ENCODE results near the gene MGAT4C.
"Not testable (repeated sequence)": the region's sequence is repeated elsewhere in the genome, so short reads cannot be mapped to it uniquely, and the experiment has no call there.

MGAT4C gene

DNA sequence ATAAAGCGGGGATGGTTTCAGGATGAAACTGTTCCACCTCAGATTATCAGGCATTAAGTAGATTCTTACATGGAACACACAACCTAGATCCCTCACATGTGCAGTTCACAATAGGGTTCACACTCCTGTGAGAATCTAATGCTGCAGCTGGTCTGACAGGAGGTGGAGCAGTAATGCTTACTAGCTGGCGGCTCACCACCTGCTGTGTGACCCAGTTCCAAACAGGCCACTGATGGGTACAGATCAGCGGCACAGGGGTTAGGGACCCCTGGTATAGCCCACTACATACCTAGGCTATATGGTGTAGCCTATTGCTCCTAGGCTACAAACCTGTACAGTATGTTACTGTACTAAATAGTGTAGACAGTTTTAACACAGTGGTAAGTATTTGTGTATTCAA, 129.3 kb downstream of the MGAT4C start:
- DNase-seq (ENCODE audit: low spot score), result not testable (repeated sequence)

DNA sequence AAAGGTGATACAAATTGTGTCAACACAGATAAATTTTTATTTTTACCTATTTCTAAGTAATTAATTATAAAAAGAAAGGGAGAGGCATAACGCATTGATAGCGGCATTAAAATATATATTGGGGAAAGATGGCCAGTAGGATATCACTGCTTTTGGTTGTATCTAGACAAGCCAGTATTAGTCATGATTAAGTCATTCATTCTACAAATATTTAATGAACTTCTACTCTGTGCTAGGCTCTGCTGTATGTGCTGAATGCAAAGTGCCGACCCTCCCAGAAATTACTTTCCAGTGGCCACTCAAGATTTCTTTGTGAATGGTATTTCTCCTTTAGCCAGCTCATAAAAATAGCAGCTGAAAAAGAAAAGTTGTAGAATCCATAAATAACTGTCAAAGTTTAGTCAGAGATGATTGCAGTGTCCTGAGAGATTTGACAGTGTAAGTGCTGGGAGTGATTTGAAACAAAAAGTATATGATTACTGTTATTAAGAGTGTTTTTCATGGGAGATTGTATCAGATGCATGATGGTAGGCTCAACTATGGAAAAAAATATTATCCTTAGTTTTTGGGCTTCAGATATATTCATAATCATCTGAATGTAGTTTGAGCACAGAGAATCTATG, 133.2 kb downstream of the MGAT4C start:
- no peak for DNase-seq (ENCODE audit: low spot score)

DNA sequence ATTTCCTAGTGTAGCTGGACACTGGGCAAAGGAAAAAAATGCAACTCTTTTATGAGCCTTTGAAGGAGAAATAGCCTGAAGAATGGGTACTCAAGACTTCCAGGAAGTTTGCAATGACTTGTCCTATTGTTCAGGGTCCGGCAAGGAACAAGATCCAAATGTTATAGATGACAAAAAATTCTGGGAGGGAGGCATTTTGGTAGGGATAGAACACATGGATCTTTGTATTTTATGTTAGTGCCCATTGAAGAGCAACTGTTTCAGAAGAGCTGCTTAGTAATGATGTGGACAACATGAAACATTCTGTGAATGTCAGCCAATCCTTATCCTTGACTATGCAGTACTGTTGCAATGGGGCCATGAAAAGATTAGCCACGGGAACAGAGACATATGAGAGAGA, 138.0 kb downstream of the MGAT4C start:
- DNase-seq (ENCODE audit: low spot score), result no peak

DNA sequence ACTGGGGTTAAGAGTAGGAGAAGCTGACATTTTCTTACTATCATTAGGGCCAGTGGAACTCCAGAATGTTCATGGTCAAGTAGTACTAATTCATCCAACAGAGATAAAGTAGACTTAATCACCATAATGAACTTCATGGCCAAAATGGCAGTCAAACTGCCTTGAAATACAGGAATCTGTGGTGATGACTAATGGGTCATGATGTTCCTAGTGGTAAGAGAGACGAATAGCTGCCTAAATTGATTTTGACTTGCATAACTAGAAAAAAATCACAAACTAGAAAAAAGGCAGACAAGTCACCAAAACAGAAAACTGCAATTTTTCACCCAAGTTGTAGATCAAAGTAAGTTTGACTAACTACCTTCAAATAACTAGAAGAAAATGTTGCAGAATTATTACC, 138.5 kb downstream of the MGAT4C start:
- DNase-seq (ENCODE audit: low spot score), result no peak

DNA sequence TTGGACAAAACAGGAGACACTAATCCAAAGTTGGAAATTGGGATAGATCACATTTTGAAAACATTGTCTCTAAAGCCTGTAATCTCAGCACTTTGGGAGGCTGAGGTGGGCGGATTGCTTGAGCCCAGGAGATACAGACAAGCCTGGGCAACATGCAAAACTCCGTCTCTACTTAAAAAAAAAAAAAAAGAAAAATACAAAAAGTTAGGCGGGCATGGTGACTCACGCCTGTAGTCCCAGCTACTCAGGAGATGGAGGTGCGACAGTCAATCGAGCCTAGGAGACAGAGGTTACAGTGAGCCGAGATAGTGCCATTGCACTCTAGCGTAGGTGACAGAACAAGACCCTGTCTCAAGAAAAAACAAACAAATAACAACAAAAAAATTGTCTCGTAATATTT, 152.1 kb downstream of the MGAT4C start:
- no peak for DNase-seq (ENCODE audit: low spot score)

DNA sequence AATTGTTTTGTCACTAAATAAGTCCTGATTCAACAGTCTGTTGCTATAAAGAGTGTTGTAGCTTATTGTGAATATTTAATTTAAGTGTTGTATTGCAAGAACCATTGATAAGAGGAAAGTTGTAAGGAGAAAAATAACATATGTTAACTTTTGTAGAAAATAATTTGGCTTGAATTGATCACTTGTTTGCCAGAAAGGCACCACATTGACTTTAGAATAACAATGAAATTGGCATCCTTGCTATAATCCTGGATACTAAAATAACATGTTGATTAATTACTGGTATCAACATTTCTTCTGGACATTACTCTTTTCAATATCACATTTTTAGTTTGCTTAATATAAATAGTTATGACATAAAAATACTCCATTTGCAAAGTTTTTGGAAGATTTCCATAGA, 159.0 kb downstream of the MGAT4C start:
- DNase-seq (ENCODE audit: low spot score), result no peak

DNA sequence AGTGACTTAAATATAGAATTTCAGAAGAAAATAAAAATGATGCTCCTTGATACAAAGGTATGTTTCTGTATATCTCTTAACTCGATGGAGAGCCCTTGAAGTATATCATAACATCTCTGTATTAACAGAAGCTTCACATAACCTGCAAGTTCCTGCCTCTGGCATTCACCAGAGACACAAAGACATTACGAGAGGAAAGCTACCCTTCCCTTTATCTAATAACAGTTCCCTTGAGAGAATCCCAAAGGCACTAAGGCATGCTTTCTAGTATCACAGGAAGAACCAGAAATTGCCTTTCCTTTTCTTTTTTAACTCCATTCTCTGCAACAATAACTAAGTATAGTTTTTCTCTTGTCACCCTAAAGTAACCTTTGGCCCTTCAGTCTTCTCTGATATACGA, 164.5 kb downstream of the MGAT4C start:
- no peak for DNase-seq (ENCODE audit: low spot score)

DNA sequence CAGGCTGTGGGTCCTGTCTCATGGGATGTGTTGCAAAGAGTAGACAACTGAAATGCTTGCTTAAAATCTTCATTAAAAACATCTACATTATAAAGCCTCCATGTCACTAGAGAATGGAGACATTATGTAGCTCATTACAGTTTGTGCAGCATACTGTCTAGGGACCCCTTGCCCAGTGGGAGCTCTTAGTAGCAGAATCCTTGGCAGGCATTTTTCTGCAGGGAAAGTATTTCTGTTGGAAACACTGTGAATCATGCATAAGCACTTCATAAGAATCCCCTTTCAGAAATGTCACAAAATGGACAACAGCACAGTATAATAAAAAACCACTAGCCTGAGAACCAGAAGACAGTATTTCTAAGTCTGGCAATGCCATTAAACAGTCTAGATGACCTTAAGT, 174.3 kb downstream of the MGAT4C start:
- no peak for DNase-seq (ENCODE audit: low spot score)

DNA sequence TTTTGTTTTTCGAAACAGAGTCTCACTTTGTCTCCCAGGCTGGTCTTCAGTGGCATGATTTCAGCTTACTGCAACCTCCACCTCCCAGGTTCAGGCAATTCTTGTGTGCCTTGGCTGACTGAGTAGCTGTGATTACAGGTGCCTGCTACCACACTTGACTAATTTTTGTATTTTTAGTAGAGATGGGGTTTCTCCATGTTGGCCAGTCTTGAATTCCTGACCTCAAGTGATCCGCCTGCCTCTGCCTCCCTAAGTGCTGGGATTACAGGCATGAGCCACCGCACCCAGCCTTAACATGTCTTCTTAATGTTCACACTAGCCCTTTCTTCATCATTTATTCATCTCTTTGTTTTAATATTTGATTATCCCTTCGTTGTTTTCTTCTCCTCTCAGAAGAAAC, 197.1 kb downstream of the MGAT4C start:
- DNase-seq (ENCODE audit: low spot score), result not testable (repeated sequence)

DNA sequence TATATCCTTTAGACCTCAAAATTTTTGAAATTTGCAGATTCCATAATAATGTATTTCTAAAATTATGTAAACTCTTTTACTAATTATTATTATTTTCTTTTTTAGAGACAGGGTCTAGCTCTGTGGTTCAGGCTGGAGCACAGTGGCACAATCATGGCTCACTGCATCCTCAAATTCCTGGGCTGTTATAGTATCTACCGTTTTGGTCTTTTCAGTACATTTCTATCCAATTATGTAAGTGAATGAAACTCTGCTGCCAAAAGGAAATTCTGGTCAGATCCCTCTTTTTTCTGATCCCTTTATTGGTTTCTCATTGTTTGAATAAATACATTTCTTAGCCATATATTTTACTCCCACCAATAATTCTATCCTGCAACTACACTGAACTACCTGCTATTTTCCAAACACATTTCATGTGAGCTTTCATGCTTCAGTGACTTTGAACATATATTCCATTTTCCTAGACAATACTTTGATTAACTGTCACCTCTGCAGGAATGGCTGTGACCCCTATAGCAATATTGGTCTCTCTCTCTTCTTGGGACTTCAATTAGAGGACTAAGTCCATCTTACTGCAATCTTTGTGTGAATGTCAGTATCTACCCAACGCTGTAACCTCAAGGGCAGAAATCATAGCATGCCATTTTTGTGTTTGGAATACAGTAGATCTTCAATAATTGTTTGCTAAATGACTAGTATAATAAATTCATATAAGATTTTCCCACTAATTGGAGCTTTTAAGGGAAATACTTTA, 198.9 kb downstream of the MGAT4C start:
- DNase-seq (ENCODE audit: low spot score), result no peak

DNA sequence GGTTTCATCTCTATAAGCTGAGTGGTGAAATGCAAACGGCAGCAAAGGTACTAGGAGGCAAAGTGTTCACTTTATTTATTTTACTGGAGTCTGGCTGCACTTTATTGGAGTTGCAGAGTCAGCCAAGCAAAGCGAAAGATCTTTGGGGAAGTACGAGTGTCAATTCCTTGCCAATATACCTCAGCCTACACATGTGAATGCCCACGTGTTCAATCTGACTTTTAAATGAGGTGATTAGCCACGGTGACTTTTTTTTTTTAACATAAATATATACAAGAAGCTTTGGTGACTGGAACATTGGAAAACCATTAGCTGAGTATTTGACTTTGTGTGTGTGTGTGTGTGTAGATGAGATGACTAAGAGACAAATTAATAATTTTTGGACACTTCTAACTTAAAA, 203.3 kb downstream of the MGAT4C start:
- DNase-seq (ENCODE audit: low spot score), result no peak

DNA sequence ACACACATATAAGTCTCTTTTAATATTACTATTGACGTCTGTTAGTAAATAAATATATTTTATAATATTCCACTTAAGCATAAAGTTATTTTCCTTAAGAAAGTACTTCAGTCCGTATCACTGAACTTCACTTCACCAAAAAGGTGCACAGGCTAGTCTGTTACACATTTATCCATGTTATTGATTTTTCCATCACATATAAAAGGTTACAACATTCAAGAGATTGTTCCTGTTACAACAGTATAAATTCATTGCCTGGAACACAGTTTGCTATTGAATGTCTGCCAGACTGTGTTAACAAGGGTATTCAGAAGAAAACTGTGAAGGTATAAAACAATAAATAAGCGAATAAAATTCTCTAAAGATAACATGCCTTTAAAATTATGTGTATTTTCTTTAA, 206.2 kb downstream of the MGAT4C start:
- no peak for DNase-seq (ENCODE audit: low spot score)

DNA sequence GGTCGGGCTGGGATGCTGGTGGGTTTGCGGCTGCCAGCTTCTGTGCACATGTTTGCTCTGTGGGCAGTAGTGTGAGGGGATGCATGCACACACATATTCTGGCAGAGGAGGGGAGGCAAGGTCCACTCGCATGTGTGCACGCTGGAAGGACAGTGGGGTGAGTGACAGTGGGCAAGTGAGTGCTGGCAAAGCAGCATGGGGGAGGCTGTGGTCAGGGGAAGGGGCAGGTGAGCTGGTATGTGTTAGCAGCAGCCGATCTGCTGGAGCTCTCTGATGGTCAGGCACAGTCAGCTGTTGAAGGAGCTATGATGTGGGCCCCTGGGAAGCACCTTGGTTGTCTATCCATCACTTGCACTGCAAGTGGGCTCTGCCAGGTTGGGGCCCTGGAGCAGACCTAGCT, 211.8 kb downstream of the MGAT4C start:
- DNase-seq (ENCODE audit: low spot score), result no peak

DNA sequence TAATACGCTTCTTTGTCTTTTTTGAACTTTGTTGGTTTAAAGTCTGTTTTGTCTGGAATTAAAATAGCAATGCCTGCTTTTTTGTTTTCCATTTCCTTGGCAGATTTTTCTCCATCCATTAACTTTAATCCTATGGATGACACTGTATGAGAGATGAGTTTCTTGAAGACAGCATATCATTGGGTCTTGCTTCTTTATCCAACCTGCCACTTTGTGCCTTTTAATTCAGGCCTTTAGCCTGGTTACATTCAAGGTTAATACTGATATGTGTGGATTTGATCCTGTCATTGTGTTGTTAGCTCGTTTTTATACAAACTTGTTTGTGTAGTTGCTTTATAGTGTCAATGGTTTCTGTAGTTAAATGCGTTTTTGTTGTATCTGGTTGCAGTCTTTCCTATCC, 214.1 kb downstream of the MGAT4C start:
- DNase-seq (ENCODE audit: low spot score), result no peak

DNA sequence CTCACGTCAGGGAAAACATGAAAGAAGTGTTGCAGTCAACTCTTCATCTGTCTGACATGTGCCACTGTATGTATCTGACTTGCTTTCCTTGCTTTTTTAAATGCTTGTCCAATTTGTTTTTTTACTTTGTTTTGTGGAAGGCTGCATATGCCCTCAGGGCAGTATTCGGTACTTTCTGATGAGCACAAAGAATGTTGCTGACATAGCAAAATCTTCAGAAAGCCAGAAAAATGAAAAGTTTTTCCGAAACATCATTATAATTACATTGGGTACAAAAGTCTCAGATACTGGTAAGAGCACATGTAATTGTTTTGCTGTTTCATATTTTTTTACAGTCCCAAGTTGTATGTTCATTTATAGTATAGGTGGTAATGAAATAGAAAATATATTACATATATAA, 237.8 kb downstream of the MGAT4C start:
- DNase-seq (ENCODE audit: low spot score), result no peak

DNA sequence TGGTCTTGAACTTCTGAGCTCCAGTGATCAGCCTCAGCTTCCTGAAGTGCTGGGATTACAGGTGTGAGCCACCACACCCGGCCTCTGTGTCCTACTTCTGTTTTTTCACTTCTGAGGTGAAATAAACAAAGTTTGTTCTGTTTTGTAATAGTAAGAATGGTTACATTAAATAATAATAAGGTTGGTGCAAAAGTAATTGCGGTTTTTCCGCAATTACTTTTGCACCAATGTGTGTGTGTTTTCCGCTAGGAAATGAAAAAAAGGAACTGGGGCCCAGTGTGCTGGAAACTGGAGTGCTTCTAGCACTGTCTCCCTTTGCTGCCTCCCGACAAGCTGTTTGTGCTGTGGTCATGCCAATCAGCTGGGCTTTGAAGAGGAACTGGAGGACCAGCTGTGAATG, 241.2 kb downstream of the MGAT4C start:
- DNase-seq (ENCODE audit: low spot score), result no peak

DNA sequence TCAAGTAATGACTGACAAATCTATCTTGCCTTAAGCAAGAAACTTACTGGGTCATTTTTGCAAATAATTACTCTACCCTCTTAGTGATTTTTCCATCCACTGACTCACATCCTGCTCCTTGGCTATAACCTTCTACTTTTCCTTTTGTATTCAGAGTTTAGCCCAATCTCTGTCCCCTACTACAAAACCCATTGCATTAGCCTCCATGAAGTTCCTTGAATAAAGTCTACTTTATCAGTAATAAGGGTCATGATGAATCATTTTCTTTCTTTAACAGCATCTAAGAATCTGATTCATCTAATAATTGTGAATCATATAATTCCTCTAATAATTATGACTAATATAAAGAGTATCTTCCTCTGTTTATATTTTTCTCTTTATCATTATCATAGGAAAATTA, 249.5 kb downstream of the MGAT4C start:
- no peak for DNase-seq (ENCODE audit: low spot score)

DNA sequence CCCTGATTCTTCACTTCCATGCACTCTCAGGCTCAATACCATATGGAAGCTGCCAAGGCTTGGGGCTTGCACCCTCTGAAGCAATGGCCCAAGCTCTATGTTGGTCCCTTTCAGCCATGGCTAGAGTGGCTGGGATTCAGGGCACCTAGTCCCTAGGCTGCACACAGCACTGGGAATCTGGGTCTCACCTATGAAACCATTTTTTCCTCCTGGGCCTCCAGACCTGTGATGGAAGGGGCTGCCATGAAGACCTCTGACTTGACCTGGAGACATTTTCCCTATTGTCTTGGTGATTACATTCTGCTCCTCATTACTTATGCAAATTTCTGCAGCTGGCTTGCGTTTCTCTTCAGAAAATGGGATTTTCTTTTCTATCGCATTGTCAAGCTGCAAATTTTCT, 258.1 kb downstream of the MGAT4C start:
- no peak for DNase-seq (ENCODE audit: low spot score)

DNA sequence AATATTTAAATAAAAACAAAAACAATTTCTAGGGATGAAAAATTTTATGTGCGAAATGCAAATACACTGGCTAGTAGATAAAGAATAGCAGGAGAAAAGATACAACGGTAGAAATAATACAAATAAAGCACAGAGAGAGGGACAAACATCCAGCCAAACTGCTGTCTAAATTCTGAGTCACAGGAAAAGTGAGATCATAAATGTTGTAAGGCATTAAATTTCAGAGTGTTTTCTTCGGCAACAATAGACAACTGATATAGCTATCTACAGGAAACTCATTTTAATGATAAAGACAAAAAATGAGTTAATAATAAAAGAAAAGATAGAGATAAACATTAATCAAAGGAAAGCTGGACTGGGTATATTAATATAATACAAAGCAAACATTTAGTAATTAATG, 259.9 kb downstream of the MGAT4C start:
- no peak for DNase-seq (ENCODE audit: low spot score)

DNA sequence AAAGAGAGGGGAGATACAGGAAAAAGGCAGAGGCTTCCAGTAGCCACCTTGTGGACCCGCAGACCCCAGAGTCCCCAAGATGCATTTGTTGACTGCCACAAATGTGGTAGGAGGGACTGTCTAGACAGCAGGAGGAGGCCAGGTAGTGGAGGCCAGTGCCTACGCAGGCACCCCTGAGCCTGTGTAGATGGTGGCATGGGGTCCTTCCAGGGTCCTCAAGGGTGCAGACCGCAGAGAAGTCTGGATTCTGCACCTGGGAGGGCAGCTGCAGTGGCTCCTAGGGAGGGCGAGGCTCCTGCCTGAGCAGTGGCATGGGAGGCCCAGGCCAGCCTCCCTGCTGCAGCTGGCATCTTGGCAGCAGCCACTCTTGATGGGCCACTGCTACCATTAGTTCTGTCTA, 262.4 kb downstream of the MGAT4C start:
- no peak for DNase-seq (ENCODE audit: low spot score)

DNA sequence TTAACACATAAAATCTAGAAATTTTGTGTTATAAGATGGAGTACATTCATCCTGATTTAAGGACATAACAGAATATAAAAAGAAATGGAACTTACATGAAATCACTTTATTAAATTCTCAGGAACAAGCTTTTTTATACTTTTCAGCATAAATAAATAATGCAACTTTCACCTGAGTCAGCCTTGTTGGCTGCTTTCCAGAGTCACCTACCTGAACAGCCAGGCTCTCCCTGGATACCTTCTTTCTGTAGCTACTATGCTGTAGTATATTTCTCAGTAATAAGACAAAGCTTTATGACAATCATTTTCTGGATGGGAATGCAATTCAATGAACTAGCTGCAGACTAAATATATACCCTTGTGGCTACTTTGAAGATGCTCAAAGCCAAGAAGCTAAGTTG, 270.2 kb downstream of the MGAT4C start:
- DNase-seq (ENCODE audit: low spot score), result no peak

DNA sequence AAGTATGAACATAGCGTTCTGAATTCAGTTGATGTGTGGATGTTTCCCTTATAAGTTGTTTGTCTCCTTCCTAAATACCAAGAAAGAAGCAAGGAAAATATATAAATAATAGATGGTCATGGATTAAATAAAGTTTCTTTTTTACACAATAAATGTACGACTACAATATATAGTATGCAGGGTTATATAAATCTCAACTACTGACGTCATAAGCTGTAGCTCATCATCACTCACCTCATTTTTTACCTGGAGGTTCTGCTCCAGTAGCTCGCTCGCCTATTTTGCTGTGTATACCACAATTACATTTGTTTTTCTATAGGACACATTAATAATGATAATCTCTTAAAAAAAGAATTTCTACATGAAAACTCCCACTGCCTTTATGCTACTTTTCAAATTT, 272.6 kb downstream of the MGAT4C start:
- DNase-seq (ENCODE audit: low spot score), result no peak

DNA sequence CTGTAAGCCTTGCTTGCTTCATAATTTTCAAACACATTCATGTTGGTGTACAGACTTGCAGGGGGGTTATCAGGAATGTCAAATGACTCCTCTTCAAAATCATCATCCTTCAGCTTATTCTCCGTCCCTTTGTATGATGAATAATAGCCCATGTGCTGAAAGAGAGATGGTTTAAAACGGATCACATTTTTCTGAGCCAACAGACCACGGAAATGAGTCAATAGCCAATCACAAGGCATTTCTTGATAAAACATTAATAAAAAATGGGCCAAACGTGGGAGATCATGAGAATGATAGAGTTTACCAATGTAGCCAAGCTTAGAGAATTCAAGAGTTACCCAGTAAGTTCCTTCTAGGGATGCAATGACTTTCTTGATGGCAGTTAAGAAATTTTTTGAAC, 276.6 kb downstream of the MGAT4C start:
- no peak for DNase-seq (ENCODE audit: low spot score)

DNA sequence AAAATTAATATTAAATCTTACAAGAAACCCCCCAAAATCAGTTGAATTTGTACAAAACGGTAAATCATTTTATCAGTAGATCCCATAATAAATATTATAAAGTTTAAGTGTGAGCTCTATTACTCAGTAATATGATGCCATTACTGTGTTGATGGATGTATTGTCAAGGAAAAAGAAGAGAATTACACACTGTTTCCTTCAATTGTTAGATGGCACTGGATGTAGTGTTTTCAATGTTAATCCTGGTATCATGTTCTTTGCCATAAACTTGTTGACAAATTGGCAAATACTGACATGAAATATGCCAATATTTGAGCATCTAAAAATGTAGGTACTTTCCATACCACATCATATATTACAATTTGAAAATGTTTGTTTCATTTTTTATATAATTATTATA, 280.5 kb downstream of the MGAT4C start:
- DNase-seq (ENCODE audit: low spot score), result no peak

All from CD4-positive, alpha-beta T cell treated with Interleukin-6 at 100 ng/mL for 8 hours (primary cell).